Suprapubic skin (tissue), 4 donors: ENCODE results near the gene WWOX. TPM values are rescaled to one million over a fixed set of nuclear protein-coding genes. Genes with fewer than 3 reads are reported as not detected.

Experiments
- DNase-seq, 2 donors: peaks; one replicate each; pipeline ENCODE4 v3.0.0-alpha.2; 2019; ENCODE audit warnings: low spot score in 2 of 2
- H3K27ac ChIP-seq: fragments of 200-600 bp; sonication (generic); one replicate; pipeline ENCODE4 v1.5.1; 2019
- H3K27me3 ChIP-seq: fragments of 200-600 bp; sonication (generic); one replicate; pipeline ENCODE4 v1.5.1; 2019
- H3K36me3 ChIP-seq: fragments of 200-600 bp; sonication (generic); one replicate; pipeline ENCODE4 v1.5.1; 2019
- H3K4me1 ChIP-seq: fragments of 200-600 bp; sonication (generic); one replicate; pipeline ENCODE4 v1.5.1; 2019
- H3K4me3 ChIP-seq: fragments of 200-600 bp; sonication (generic); one replicate; pipeline ENCODE4 v1.5.1; 2019; ENCODE audit warnings: mild to moderate bottlenecking
- H3K9me3 ChIP-seq: fragments of 200-600 bp; sonication (generic); one replicate; pipeline ENCODE4 v1.5.1; 2019
- EP300 ChIP-seq: sonication (generic); formaldehyde crosslinking; IDR thresholded peaks from one replicate; pipeline ENCODE4 v1.6.1; 2017; ENCODE audit warnings: antibody characterized with exemption
- POLR2A ChIP-seq, 2 donors: fragments of 450-650 bp; IDR thresholded peaks; one replicate each; pipeline ENCODE4 v1.6.1; 2017; ENCODE audit warnings: antibody characterized with exemption in 2 of 2, mild to moderate bottlenecking in 2 of 2, moderate library complexity in 2 of 2
- POLR2AphosphoS5 ChIP-seq, 3 donors: sonication (generic); formaldehyde crosslinking; IDR thresholded peaks; one replicate each; pipeline ENCODE4 v1.6.1; 2017; ENCODE audit warnings: antibody characterized with exemption in 3 of 3
- WGBS: methylation state at CpG from one replicate; pipeline ENCODE4 v1.1.5; 2018; 5-methylcytosine and 5-hydroxymethylcytosine counted together
- total RNA-seq, 4 donors: library from RNA; depleted of rRNA; stranded (reverse); fragments of >200 nt; gene quantifications; one replicate each; pipeline ENCODE4 v1.1.0, GENCODE V29; 2016
- TF ChIP-seq, protein P1 (sequence below), 2 donors: fragments of 200-600 bp in 1 of 2; fragments of 450-650 bp in 1 of 2; sonication (generic) in 1 of 2; IDR thresholded peaks; one replicate each; pipeline ENCODE4 v1.5.1; 2016 to 2019; ENCODE audit warnings: antibody characterized with exemption in 2 of 2, mild to moderate bottlenecking in 1 of 2, moderate library complexity in 1 of 2

Gene WWOX
- total RNA-seq, 4 donors from 2014 or later = 29.6 to 104 (median 47.3) TPM

DNA sequence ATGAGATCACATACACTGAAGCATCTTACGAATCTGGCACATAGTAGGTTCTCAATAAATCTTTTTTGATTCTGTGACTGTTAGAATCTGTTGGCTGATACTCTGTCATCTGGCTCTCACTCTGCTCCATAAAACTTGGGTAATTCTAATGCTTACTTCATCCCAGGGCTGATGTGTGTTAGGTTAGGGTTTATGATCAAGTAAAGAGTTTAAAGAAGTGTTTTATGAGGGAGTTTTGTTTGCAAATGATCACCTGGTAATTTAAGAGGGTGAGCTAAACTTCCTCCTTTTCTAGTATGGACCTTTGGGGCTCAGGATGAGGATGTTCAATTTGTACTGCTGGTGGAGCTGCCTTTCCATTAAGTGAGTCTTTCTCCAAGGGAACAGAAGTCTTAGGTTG is 364.1 kb downstream of the WWOX start:
- no peak for TF ChIP-seq POLR2A (IDR thresholded peaks at IDR 0.05)
- TF ChIP-seq EP300 = no peak
- TF ChIP-seq POLR2AphosphoS5 (IDR thresholded peaks at IDR 0.05) = no peak
- TF ChIP-seq, protein P1, sequence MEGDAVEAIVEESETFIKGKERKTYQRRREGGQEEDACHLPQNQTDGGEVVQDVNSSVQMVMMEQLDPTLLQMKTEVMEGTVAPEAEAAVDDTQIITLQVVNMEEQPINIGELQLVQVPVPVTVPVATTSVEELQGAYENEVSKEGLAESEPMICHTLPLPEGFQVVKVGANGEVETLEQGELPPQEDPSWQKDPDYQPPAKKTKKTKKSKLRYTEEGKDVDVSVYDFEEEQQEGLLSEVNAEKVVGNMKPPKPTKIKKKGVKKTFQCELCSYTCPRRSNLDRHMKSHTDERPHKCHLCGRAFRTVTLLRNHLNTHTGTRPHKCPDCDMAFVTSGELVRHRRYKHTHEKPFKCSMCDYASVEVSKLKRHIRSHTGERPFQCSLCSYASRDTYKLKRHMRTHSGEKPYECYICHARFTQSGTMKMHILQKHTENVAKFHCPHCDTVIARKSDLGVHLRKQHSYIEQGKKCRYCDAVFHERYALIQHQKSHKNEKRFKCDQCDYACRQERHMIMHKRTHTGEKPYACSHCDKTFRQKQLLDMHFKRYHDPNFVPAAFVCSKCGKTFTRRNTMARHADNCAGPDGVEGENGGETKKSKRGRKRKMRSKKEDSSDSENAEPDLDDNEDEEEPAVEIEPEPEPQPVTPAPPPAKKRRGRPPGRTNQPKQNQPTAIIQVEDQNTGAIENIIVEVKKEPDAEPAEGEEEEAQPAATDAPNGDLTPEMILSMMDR (IDR thresholded peaks at IDR 0.05) = no peak
- H3K27me3 ChIP-seq = no peaks in the 10 kb centered on the region
- peaks cover 6% of the 10 kb centered on the region for H3K4me1 ChIP-seq
- no peaks in the 10 kb centered on the region for H3K36me3 ChIP-seq
- no peak for DNase-seq
- no peak overlapping the region for H3K4me3 ChIP-seq
- H3K27ac ChIP-seq = no peak overlapping the region
- H3K9me3 ChIP-seq = no peaks in the 10 kb centered on the region
- 81% methylated on average over 1 of the region's 1 CpG for WGBS

DNA sequence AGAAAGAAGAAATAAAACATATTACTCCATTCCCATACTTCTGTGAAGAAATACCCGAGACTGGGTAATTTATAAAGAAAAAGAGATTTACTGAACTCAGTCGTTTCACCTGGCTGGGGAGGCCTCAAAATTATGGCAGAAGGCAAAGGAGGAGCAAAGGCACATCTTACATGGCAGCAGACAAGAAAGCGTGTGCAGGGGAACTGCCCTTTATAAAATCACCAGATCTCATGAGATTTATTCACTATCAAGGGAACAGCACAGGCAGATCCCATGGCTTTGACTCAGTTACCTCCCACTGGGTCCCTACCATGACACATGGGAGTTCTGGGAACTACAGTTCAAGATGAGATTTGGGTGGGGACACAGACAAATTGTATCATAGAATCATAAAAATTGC is 365.4 kb downstream of the WWOX start:
- no peaks in the 10 kb centered on the region for H3K9me3 ChIP-seq
- WGBS = 89% methylated on average over 3 of the region's 3 CpGs
- no peaks in the 10 kb centered on the region for H3K27me3 ChIP-seq
- DNase-seq = no peak
- no peaks in the 10 kb centered on the region for H3K36me3 ChIP-seq
- H3K4me3 ChIP-seq = no peak overlapping the region
- peaks cover 6% of the 10 kb centered on the region for H3K4me1 ChIP-seq
- H3K27ac ChIP-seq = no peak overlapping the region
- TF ChIP-seq, protein P1 (IDR thresholded peaks at IDR 0.05) = no peak
- TF ChIP-seq EP300 (no peak), POLR2A (IDR thresholded peaks at IDR 0.05) (no peak), POLR2AphosphoS5 (IDR thresholded peaks at IDR 0.05) (no peak)

DNA sequence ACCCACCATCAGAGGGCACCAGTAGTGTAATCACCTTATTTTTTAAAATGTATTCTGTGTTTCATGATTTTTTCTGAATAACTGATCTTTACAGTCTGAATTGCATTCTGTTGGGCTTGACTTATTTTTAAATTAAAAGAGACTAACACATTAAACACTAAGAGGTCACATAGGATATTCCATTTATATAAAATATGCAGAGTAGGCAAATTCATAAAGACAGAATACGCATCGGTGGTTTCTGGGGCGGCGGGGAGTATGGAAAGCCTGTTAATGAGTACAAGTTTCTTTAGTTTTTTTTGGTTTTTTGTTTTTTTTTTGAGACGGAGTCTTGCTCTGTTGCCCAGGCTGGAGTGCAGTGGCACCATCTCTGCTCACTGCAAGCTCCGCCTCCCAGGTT is 366.3 kb downstream of the WWOX start:
- Histone ChIP-seq H3K36me3 (no peaks in the 10 kb centered on the region), H3K27me3 (no peaks in the 10 kb centered on the region), H3K27ac (no peak overlapping the region), H3K4me3 (no peak overlapping the region), H3K4me1 (peaks cover 6% of the 10 kb centered on the region), H3K9me3 (no peaks in the 10 kb centered on the region)
- TF ChIP-seq, protein P1 (IDR thresholded peaks at IDR 0.05) = no peak
- no peak for TF ChIP-seq POLR2AphosphoS5 (IDR thresholded peaks at IDR 0.05)
- TF ChIP-seq POLR2A (IDR thresholded peaks at IDR 0.05) = no peak
- no peak for TF ChIP-seq EP300
- 90% methylated on average over 6 of the region's 6 CpGs for WGBS
- no peak for DNase-seq

DNA sequence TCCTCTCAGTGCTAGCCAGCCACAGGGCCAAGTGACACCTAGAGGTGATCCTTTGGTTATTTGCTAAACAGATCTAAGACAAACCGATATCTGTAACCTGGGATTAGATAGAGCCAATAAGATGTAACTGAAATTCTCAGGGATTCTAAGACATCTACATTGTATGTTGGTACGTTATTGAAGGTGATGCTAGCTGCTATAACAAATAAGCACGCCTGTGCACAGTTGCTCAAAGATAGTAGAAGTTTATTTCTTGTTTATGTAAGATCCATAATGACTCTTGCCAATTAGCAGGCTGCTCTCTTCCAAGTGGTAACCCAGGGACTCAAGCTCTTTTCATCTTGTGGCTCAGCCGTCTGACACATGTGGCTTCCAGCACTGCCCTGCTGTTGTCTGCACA is 370.3 kb downstream of the WWOX start:
- no peak for DNase-seq
- Histone ChIP-seq H3K27ac (no peak overlapping the region), H3K27me3 (no peaks in the 10 kb centered on the region), H3K36me3 (no peaks in the 10 kb centered on the region), H3K4me3 (no peak overlapping the region), H3K4me1 (no peaks in the 10 kb centered on the region), H3K9me3 (no peaks in the 10 kb centered on the region)
- no peak for TF ChIP-seq EP300
- TF ChIP-seq POLR2AphosphoS5 (IDR thresholded peaks at IDR 0.05) = no peak
- TF ChIP-seq POLR2A (IDR thresholded peaks at IDR 0.05) = no peak
- TF ChIP-seq, protein P1 (IDR thresholded peaks at IDR 0.05) = no peak
- WGBS = 98% methylated on average over 4 of the region's 4 CpGs

DNA sequence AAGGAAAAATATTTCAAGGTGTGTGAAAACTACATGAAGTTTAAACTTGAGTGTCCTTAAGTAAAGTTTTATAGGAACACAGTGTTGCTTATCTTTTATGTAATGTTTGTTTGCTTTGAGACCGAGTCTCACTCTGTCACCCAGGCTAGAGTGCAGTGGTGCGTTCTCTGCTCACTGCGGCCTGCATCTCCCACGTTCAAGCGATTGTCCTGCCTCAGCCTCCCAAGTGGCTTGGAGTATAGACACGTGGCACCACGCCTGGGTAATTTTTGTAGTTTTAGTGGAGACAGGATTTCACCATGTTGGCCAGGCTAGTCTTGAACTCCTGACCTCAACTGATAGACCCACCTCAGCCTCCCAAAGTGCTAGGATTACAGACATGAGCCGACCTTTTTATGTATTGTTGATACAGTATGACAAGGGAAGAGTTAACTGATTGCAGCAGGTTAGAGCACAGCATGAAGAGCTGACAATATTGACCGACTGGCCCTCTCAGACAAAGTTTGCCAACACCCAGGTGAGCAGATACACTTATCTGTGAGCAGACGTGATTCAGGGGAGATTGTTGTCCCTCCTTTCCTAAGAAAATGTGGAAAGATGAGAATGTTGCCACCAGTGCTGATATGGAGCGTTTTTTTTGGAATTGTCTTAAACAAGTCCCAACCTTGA is 373.7 kb downstream of the WWOX start:
- H3K27me3 ChIP-seq = no peaks in the 10 kb centered on the region
- no peaks in the 10 kb centered on the region for H3K4me1 ChIP-seq
- H3K4me3 ChIP-seq = no peak overlapping the region
- H3K36me3 ChIP-seq = no peaks in the 10 kb centered on the region
- no peak for TF ChIP-seq POLR2AphosphoS5 (IDR thresholded peaks at IDR 0.05)
- no peak for TF ChIP-seq POLR2A (IDR thresholded peaks at IDR 0.05)
- TF ChIP-seq EP300 = no peak
- TF ChIP-seq, protein P1 (IDR thresholded peaks at IDR 0.05) = no peak
- 90% methylated on average over 11 of the region's 11 CpGs for WGBS
- H3K9me3 ChIP-seq = no peaks in the 10 kb centered on the region
- DNase-seq = no peak
- no peak overlapping the region for H3K27ac ChIP-seq
